ENCODE data around the gene VSIG2. TPM values are rescaled to one million over a fixed set of nuclear protein-coding genes. Genes with fewer than 3 reads are reported as not detected.
"Not testable (repeated sequence)": the region's sequence is repeated elsewhere in the genome, so short reads cannot be mapped to it uniquely, and the experiment has no call there.

The VSIG2 gene, protein sequence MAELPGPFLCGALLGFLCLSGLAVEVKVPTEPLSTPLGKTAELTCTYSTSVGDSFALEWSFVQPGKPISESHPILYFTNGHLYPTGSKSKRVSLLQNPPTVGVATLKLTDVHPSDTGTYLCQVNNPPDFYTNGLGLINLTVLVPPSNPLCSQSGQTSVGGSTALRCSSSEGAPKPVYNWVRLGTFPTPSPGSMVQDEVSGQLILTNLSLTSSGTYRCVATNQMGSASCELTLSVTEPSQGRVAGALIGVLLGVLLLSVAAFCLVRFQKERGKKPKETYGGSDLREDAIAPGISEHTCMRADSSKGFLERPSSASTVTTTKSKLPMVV
- total RNA-seq, result not detected in 2 replicates

DNA sequence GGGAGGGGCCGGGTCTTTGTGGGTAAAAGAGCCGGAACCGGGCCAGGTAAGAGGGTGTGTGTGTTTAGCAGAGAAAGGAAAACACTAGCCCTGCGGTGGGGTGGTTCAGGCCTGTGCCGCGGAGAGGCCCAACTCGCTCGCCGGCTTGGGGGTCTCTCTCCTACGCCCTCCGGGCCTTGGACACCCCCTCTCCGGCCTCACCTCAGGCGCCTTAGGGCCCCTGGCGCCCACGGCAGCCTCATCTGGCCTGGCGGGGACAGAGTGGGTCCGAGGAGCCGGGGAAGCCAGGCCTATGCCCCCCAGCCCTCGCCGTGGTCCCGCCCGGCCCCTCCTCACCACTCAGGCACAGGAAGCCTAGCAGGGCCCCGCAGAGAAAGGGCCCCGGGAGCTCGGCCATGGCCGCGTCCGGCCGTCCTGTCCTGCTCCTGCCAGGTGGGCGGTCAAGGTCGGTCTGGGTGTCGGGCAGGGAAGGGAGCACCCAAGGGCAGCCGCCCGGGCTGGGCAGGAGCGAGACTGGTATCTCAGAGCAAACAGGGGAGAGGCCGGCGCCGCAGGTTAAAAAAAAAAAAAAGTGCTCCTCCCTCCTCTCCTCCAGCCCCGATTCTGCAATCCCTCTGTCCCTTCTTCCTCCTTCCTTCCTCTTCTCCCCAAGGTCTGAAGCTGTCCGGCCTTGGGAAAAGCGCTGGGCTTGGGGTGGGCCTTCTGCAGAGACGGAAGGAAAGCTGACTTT, at the start of gene VSIG2:
TSS of gene VSIG2 (minus strand) at position 515 of the 730 bp plus-strand sequence. CDS start at position 397, 118 bp downstream.
- intact Hi-C loops (cut with micrococcal nuclease), result no loop called here

DNA sequence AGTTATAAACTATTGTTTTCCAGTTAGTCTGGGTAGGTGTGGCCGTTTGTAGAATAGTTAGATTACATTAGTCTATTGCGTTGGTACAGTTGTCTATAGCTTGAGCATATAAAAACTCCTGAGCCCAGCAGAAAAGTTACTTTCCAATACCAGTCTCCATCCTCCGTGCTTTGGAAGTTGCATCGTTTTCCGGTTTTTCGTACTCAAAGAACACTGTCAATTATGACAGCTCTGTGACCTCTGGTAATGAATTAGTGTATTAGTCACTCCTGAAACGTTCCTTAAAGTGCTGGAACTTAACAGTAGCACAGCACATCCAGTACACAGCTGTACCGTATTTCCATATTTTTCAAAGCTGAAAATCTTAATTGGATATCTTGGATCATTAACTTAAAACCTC, 49.0 kb upstream of the VSIG2 start:
- intact Hi-C loops (cut with micrococcal nuclease), result loop anchor here (5.0 kb wide), 2 partner anchors 1086 to 1261 kb away; partner anchors contain the start of genes CDON and HYLS1

DNA sequence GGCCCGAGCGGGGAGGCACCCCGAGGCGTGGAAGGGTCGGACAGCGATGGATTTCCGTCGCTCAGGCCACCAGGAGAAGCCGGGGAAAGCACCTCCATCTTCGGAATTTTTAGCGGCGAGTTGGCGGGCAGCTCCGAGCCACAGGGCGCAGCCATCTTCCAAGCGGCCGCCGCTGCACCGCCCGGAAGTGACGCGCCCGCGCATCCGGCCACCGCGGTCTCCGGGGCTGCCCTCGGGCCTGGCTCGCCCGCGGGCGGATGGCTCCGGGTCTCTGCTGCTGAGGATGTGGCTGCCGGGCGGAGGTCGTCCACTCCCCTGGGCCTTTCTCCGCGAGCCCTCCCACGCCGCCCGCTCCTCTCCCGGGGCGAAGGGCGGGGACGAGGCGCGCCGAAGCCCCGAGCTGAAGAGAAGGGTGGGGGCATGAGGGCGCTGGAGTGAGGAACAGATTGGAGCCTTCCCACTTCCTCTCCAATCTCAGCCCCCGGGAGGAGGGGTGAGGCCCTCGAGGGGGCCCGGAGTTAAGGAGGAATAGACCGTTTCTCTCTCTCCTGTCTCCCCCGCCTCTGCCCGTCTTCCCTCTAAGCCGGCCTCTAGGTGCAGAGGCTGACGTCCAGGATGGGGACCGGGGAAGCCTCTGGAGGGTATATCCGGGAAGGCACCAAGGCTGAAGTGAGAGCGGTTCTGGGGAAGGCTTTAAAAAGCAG, 48.3 kb upstream of the VSIG2 start, which contains the start of gene MSANTD2:
TSS of gene MSANTD2 (minus strand) at position 181 of the 704 bp plus-strand sequence. CDS start at position 155, 26 bp downstream.
- intact Hi-C loops (cut with micrococcal nuclease), result loop anchor here (1.0 to 5.0 kb wide), 6 partner anchors 37 to 1262 kb away; partner anchors contain the start of genes CDON, HYLS1, SIAE and SPA17

DNA sequence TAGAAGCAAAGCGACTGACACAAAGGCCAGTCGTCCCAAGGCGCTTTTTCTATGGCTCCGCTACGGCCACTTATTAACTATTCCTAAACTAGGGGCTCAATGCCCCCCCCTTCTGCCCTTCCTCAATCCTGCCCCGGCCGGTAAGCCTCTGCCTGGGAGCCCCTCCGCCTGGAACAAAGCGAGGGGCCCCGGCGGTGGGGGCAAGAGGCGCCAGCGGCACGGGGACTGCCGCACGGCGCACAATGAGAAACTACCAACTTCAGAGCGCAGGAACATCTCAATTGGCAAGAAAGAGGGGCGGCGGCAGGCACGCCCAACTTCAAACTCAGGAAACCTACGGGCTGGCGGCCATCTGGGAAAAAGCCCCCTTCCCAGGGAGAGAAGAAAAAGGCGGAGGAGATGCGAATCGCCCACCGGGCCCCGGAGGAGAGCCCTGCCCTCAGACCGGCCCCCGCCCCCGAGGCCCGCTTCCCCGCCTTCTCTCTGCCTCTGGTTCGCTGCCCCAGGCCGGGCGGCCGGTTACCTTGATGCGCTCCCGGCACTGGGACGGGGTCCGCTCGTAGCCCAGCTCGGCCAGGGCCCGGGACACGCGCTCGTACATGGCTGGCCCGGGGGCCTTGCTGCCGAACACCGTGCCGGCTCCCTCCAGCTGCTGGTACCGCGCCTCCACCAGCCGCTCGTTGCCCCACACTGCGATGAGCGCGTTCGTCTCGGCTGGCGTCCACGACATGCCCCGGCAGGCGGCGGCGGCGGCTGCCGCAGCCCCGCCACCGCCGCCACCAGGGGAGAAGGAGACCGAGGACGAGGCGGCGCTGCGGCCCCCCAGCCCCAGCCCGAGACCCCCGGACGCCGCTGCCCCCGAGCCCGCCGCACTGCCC, 47.5 kb upstream of the VSIG2 start:
- intact Hi-C loops (cut with micrococcal nuclease), result loop anchor here (1.0 to 5.0 kb wide), 11 partner anchors 36 to 1263 kb away; partner anchors contain the start of genes CCDC15, CDON, HYLS1 and SIAE

DNA sequence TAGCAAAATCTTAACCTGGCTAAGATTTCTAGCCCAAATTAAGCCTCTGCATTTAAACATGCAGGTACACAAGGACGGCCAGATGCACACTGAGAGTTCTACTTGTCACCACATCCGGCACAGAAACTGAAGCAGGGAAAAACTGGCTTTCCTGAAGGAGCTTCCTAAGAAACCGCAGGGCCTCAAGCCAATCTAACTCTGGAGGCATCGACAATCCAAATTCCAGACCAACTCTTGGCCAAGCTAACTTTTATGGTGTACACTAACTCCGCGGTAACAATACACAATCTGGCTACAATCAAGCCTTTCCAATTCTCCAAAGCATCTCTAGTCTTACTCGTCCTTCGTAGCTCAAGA, 46.9 kb upstream of the VSIG2 start:
- intact Hi-C loops (cut with micrococcal nuclease), result loop anchor here (1.0 kb wide), 5 partner anchors 38 to 155 kb away; partner anchors contain the start of gene CCDC15

DNA sequence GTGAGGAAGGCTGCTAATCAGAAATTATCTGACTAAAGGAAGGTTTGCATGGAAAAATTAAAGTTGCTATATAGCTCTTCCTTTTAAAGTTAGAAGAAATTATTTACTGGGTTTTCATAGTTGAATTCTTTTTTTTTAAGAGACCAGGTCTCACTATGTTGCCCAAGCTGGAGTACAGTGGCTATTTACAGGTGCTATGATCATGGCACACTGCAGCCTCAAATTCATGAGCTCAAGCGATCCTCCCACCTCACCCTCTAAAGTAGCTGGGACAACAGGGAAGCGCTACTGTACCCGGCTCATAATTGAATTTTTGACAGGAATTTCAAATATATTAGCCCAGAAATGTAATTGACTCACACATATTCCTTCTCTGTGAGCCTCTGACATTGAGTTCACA, 44.3 kb upstream of the VSIG2 start:
- intact Hi-C loops (cut with micrococcal nuclease), result no loop called here

DNA sequence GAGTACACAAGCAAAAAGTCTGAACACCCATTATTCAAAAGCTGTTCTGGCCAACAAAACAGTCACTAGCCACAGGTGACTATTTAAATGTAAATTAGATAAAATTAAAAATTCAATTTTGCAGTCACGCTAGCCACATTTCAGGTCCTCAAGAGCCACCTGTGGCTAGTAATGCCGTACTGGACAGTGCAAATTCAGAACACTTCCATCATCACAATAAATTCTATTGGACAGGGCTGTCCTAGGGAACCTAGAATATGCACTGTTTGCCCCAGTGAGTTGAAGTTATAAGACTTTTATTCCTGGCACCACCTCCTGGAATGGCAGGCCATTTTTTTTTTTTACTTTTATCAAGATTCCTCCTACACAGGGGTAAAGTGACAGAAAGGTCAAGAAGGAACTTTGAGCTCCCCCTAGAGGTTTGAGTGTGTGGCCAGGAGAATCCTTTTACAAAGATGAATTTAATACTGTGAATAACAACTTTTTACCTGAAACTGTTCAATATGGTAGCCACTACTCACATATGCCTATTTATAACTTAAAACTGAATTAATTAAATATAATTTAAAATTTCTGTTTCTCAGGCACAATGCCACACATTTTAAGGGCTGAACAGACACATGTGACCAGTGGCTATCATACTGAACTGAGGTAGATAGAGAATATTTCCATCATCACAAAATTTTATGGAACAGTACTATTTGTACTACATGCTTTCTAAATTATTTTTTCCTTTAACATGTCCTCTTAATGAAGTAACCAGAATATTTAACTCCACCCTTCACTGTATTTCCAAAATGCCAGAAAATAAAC, 41.6 kb upstream of the VSIG2 start:
- intact Hi-C loops (cut with micrococcal nuclease), result loop anchor here (1.0 to 2.0 kb wide), 4 partner anchors 30 to 171 kb away; partner anchors contain the start of gene TBRG1

DNA sequence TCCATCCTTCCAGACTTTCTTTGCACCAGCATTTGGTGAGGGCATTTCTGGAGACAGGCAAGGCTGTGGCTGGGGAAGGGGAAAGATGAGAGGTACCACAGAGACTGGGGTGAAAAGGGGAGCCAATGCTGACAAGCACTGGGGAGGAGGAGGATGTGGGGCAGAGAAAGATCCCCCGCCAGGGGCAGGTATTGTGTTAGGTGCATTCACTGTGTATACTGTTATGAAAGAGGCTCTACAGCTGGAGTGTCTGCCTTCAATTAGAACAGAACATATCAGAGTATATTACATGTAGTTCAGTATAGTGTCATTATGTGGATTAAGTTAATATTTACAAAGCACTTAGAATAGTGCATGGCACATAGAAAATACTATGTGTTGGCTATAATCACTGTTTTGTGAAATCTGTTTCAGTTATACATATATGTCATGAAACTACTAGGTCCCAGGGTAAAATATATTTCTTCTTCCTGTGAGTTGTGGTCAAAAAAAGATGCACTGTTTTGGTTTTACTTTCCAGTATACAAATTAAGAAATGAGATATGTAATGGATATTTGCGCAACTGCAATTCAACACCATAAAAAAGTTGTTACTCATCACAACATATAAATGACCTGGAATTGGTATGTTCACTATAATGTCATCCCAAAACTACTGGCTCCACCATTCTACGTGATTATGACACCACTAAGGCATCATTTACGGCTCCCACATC, 39.7 kb upstream of the VSIG2 start:
- intact Hi-C loops (cut with micrococcal nuclease), result loop anchor here (2.0 kb wide), 1 partner anchor 169 kb away; the partner anchor contains the start of gene TBRG1

DNA sequence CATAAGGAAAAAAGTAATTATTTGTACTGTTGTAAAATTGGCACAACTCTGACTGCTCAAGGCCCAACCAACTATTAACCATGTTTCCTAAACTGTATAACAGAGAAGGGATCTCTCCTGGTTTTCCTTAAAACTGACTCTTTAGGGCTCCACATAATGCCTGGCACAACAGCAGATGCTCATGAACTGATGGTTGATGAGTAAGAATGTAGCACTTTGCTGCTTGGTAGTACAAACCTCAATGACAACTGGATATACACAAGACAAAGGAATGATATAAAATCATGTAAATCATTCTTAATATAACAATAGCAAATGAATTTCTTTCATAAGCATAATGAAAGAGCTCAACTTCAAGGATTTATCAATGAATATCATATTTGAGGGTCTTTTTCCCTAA, 36.5 kb upstream of the VSIG2 start:
- intact Hi-C loops (cut with micrococcal nuclease), result no loop called here

DNA sequence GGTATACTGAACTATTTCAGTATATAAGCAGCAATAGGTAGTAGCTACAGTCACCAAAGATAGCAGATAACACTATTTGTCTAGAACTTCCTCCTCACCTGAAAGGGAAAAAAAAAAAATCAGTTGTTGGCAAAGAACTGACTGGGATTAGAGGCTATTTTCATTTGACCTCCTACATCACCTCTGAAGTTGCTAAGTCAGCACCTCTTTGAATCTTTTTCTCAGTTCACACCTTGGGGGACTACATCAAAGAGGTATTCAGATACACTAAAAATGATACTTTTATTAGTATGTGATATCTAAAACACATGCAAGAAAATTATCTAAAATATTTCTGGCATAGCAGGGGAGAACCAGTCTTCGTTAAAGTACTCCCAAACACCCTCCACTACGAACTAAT, 32.0 kb upstream of the VSIG2 start:
- intact Hi-C loops (cut with micrococcal nuclease), result no loop called here

DNA sequence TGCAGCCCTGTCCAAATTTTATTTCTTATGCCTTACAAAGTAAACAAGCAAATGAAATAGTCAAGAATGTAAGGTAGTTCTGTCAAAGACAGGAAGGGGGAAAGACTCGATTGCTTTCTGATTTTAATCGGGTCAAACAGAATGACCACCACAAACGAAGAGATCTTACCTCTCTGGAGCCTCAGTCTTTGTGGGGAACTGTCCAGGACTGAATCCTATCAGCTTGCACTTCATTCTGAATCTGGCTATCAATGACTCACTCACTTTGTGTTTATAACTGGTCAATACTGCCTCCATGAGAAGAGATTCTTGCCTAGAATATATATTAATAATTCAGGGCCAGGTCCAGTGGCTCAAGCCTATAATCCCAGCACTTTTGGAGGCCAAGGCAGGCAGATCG, 30.9 kb upstream of the VSIG2 start:
- intact Hi-C loops (cut with micrococcal nuclease), result no loop called here

DNA sequence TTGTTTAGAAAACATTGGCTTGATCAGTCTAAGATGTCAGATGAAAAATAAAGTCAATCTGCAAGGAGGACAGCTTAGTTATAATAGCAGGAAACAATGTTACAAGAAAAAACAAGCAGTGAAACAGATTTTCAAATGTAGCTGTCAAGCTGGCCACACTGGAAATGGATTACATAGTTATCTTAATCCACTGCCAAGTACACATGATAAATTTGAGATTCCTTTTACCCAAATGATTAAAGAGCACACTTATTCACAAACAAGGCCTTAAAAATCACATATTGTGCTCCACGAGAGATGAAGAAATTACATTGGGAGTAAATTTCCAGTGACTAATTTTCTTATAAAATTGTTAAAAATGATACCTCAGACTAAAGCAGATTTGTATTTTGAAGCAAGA, 27.5 kb upstream of the VSIG2 start:
- intact Hi-C loops (cut with micrococcal nuclease), result no loop called here

DNA sequence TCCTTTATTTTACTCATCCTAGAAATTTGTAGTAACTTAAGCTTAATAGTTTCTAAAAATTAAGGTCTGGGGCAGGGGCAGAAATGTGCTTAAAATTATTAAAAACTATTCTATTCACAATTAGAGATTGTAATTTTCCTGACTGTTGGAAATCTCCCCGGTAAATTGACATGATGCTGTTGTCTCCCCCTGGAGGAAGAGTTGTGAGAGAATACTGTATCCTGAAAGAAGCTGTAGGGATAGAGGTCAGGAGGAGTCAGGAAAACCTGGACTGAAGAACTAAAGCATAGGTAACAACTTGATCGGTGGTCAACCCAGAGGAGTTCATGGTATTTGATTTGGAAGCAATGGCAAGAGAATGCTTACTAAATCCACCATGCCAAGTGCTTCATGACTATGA, 26.2 kb upstream of the VSIG2 start:
- intact Hi-C loops (cut with micrococcal nuclease), result no loop called here

DNA sequence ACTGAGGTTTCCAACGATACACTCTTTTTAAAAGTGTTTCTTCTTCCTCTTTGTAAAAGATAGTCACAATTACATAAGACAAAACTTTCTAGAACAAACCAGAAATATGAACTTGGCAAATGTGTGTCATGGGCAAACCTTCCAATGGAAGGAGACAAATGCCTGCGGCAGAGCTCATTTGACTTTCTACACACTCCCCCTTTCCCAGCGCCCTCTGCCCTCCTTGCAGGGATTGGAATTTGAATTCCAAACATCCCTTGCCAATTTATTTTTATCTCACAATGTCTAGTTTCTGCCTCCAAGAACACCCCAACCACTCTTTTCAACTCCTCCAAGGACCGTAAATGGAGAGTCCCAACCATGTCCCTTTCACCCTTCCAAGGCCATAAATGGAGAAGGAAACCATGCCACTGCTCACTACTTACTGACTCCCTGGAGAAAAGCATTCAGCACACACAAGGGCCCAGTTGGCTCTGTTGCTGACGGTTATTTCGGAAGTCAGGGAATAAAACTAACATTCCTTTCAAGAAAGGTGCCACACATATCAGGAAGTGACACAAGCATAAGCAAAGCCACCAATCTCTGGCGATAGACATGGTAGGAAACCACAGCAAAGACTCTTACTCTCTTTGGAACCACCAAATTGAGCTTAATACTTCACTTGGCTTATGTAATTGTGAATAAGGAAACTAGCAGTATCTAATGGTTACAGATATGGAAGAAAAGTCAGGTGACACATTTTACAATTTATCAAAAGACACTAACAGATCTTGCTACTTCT, 25.0 kb upstream of the VSIG2 start:
- intact Hi-C loops (cut with micrococcal nuclease), result no loop called here

DNA sequence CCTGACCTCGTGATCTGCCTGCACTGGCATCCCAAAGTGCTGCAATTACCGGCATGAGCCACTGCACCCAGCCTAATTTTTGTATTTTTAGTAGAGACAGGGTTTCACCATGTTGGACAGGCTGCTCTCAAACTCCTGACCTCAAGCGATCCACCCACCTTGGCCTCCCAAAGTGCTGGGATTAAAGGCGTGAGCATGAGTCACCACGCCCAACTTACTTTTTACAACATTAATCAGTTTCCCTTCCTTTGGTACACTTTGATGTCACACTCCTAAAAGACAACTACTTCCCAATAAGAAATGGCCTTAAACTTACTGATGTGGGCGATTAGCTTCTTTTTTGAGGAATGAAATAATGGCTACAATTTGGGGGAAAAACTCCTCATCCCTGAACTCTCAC, 18.9 kb upstream of the VSIG2 start:
- intact Hi-C loops (cut with micrococcal nuclease), result not testable (repeated sequence)

DNA sequence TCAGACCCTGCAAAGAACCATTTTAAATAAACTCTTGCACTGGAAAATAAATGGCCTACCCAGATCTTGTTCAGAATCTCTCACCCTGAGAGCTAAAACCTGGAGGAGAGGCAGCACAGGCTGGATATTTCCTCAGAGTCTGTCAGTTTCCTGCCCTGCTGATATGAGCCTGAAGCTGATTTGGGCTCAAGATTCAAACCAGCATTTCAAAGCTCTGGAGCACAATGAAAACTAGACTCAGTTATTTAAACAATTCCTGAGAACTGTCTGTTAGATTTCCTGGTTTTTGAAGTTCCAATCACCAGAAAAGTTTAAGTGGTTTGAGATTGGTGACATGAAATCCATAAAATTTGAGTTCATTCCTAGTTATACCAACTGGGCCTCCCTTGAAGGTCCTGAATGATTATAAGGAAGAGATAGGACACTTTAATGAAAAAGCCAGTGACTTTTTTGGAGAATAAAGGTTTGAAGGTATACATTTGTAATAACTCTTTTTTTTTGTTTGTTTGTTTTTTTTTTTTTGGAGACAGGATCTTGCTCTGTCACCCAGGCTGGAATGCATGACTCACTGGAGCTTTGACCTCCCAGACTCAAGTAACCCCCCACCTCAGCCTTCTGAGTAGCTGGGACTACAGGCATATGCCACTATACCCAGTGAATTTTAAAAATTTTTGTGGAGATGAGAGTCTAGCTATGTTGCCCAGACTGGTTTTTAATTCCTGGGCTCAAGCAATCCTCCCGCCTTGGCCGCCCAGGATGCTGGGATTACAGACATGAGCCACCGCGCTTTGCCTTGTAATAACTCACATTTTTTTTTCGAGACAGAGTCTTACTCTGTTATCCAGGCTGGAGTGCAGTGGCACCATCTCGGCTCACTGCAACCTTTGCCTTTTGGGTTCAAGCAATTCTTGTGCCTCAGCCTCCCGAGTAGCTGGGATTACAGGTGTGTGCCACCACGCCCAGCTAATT, 18.0 kb upstream of the VSIG2 start:
- intact Hi-C loops (cut with micrococcal nuclease), result no loop called here

DNA sequence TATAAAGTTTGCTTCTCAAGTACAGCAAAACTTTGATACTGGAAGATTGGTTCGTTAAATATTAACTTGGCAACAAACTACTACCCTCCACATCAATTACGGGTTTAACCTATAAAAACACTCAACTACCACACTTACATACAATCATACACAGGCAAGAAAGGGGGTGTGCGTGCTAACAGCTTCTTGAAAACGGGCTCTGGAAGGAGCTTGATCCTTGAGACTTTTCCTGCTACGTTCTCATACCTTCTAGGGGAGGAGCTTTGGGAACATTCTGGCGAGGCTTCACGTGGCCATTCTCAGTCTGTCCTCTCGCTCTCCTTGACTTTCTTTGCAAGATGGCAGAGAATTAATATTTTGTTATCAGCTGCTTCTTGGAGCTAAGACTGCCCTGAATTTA, 16.9 kb upstream of the VSIG2 start:
- intact Hi-C loops (cut with micrococcal nuclease), result no loop called here
